Body of pancreas (tissue), 4 donors: Measurements from ENCODE around the gene TPRX1.

ENCODE experiments used
- CTCF ChIP-seq, 7 experiments: fragments of 450-650 bp in 4 of 7; fragments of 200-600 bp in 3 of 7; sonication (generic) in 3 of 7; IDR thresholded peaks; one replicate each; pipeline ENCODE4 v1.5.1; 2016 to 2019; ENCODE audit warnings: antibody characterized with exemption in 7 of 7
- POLR2A ChIP-seq, 3 donors: fragments of 450-650 bp; IDR thresholded peaks; one replicate each; pipeline ENCODE4 v1.6.1; 2016; ENCODE audit warnings: antibody characterized with exemption in 3 of 3, mild to moderate bottlenecking in 2 of 3

GRCh38 chr19:47848425-47848822 lies 44.1 kb upstream of the TPRX1 start:
- TF ChIP-seq POLR2A (IDR thresholded peaks at IDR 0.05) (no peak), CTCF (IDR thresholded peaks at IDR 0.05) (no peak)
